HG03066 (cell line): ENCODE data around the gene PDE5A.

ENCODE experiments used
- ATAC-seq: cut with Tn5 transposase; IDR thresholded peaks from one replicate; pipeline ENCODE4 v1.9.1; 2021; ENCODE audit warnings: low read depth; ENCODE audit not compliant: unreplicated experiment

The PDE5A gene

GRCh38 chr4:119587796-119588195 lies 40.8 kb downstream of the PDE5A start:
- no peak for ATAC-seq

- ATAC-seq, result no peak
Measured at GRCh38 chr4:119585771-119586170, 42.8 kb downstream of the PDE5A start.

GRCh38 chr4:119581190-119581873 lies 47.3 kb downstream of the PDE5A start:
- ATAC-seq, result no peak

- no peak for ATAC-seq
Measured at GRCh38 chr4:119580293-119580692, 48.3 kb downstream of the PDE5A start.

GRCh38 chr4:119579823-119580222 lies 48.8 kb downstream of the PDE5A start:
- no peak for ATAC-seq

GRCh38 chr4:119570401-119570800 lies 58.2 kb downstream of the PDE5A start:
- ATAC-seq, result no peak

GRCh38 chr4:119564106-119564505 lies 64.5 kb downstream of the PDE5A start:
- no peak for ATAC-seq

- ATAC-seq, result no peak
Measured at GRCh38 chr4:119559044-119559647, 69.5 kb downstream of the PDE5A start.

- no peak for ATAC-seq
Measured at GRCh38 chr4:119550857-119551532, 77.6 kb downstream of the PDE5A start.

- no peak for ATAC-seq
Measured at GRCh38 chr4:119549639-119550038, 79.0 kb downstream of the PDE5A start.

GRCh38 chr4:119543779-119544178 lies 84.8 kb downstream of the PDE5A start:
- no peak for ATAC-seq

GRCh38 chr4:119543187-119543586 lies 85.4 kb downstream of the PDE5A start:
- no peak for ATAC-seq

- no peak for ATAC-seq
Measured at GRCh38 chr4:119540249-119540648, 88.4 kb downstream of the PDE5A start.

GRCh38 chr4:119537586-119537985 lies 91.0 kb downstream of the PDE5A start:
- no peak for ATAC-seq

GRCh38 chr4:119536572-119537528 lies 91.8 kb downstream of the PDE5A start:
- no peak for ATAC-seq

- ATAC-seq, result no peak
Measured at GRCh38 chr4:119532319-119532718, 96.3 kb downstream of the PDE5A start.

GRCh38 chr4:119529788-119530187 lies 98.8 kb downstream of the PDE5A start:
- ATAC-seq, result no peak

- no peak for ATAC-seq
Measured at GRCh38 chr4:119526786-119527550, 101.6 kb downstream of the PDE5A start.

GRCh38 chr4:119525771-119526712 lies 102.6 kb downstream of the PDE5A start:
- ATAC-seq, result no peak
